Astrocyte (in vitro differentiated cells and primary cell): ENCODE measurements around the gene FER.

Source experiments
- EZH2 ChIP-seq: IDR thresholded peaks from 2 replicates; pipeline ENCODE4 v1.6.1; 2012; ENCODE audit warnings: mild to moderate bottlenecking, low read length, inconsistent platforms; ENCODE audit not compliant: insufficient read depth
- TF ChIP-seq, protein P1 (sequence below): IDR thresholded peaks from 2 replicates; pipeline ENCODE4 v1.5.1; 2011; ENCODE audit warnings: low read depth, mild to moderate bottlenecking, inconsistent platforms, low read length, moderate library complexity; ENCODE audit not compliant: insufficient read depth

DNA sequence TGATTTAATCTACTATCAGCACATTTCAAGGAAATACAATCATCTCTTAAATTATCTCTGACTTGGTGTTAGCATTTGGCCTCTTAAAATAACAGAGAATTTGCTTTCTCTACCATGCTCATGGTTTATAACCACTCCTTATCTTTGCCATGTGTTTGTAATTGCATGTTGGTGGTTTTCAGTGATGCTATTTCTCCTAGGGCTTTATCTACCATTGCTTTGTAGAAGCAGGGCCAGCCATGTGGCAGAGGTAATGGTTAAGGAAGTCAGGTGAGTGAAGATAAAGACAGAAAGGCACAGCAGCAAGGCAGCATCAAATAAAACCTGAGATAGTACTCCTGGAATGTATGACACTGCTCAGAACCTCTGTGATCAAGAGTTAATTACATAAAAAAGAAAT lies 206.2 kb downstream of the FER start:
- TF ChIP-seq, protein P1, sequence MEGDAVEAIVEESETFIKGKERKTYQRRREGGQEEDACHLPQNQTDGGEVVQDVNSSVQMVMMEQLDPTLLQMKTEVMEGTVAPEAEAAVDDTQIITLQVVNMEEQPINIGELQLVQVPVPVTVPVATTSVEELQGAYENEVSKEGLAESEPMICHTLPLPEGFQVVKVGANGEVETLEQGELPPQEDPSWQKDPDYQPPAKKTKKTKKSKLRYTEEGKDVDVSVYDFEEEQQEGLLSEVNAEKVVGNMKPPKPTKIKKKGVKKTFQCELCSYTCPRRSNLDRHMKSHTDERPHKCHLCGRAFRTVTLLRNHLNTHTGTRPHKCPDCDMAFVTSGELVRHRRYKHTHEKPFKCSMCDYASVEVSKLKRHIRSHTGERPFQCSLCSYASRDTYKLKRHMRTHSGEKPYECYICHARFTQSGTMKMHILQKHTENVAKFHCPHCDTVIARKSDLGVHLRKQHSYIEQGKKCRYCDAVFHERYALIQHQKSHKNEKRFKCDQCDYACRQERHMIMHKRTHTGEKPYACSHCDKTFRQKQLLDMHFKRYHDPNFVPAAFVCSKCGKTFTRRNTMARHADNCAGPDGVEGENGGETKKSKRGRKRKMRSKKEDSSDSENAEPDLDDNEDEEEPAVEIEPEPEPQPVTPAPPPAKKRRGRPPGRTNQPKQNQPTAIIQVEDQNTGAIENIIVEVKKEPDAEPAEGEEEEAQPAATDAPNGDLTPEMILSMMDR: no peak
- no peak for TF ChIP-seq EZH2
